Stimulated activated naive CD4-positive, alpha-beta T cell (primary cell): ENCODE results near the gene PPP1R14C.

Experiments
- DNase-seq, 6 experiments: peaks; one replicate each; lab custom pipeline; 2025; lab: John Stamatoyannopoulos, UW

The PPP1R14C gene

DNA sequence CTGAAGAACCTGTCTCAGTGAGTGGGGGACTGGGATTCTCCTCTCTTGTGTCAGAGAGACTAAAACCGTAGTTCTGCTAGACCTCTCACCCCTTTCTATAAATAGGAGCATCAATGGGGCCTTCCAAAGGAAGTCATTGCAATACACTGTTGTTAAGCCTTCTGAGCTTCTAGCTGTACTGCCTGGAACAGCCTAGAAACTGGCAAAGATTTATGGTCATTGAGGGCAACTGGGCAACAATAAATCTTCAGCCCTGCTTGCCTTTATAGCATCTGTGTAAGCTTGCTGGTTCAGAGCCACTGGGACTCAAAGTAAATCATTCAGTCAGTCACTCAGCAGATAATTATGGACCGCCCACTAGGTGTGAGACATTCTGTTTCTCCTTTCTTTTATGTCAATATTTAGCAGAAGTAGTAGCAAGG lies 53.2 kb downstream of the PPP1R14C start:
- DNase-seq: no peak

DNA sequence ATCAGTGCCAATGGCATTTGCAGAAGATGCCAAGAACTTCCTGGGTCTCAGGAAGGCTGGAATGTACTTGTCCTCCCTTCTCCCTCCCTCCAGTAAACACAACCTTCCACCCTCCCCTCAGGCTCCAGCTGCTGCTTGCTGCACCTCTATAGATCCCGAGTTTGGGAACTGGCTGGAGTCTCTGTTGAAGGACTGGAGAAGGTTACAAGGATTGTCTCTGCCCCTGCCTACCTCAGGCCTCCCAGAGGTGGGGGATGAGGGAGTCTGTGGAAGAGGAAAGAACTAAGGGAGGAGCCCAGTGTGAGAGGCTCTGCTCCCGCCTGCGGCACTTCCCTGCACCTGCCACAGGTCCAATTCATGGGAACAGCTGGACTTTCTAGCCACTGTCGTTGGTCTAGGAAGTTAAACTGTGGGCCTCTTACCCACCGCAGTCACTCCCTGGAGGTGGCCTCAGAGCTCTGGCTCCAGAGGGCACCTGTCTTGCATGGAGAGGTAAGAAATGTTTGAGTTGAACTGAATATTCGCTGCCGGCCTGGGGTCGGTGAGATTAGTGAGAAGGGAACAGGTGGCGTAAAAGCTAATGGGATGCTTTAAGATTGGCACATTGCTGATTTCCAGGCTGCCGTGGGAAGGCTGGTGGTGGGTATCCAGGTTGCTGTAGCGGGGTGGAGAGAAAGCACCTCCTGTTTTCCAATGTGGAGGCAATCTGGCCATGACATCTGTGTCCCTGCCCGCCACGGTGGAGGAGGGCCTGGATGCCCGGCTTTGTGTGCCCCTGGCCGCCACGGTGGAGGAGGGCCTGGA lies 54.3 kb downstream of the PPP1R14C start:
- DNase-seq: no peak

DNA sequence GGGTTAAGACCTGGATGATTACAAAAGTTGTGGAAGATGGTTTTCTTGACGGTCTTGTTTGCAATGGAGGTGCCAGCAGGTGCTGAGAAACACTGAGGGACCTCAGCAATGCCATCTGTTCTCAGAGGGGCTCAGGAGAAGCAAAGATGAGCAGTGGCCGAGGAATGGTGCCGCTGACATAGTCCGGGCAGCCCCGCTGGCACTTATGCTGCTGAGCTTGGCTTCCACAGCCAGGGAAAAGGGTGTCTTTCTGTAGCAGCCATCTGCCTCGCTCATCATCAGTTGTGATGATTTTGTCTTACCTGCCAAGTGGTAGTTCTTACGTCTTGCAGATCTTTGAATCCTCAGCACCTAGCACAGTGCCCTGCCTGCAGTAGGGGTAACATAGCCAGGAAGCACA lies 55.7 kb downstream of the PPP1R14C start:
- no peak for DNase-seq

DNA sequence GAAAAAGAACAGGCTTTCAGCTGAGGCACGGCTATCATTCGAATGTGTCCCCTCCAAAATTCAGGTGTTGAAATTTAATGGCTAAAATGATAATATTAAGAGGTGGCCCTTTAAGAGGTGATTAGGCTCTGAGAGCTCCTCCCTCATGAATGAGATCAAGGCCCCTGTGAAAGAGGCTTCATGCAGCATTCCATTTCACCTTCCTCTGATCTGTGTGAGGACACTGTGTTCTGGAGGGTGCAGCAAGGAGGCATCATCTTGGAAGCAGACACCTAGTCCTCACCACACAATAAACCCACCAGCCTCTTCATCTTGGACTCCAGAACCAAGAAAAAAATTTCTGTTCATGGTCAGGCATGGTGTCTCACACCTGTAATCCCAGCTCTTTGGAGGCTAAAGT lies 56.4 kb downstream of the PPP1R14C start:
- DNase-seq: no peak

DNA sequence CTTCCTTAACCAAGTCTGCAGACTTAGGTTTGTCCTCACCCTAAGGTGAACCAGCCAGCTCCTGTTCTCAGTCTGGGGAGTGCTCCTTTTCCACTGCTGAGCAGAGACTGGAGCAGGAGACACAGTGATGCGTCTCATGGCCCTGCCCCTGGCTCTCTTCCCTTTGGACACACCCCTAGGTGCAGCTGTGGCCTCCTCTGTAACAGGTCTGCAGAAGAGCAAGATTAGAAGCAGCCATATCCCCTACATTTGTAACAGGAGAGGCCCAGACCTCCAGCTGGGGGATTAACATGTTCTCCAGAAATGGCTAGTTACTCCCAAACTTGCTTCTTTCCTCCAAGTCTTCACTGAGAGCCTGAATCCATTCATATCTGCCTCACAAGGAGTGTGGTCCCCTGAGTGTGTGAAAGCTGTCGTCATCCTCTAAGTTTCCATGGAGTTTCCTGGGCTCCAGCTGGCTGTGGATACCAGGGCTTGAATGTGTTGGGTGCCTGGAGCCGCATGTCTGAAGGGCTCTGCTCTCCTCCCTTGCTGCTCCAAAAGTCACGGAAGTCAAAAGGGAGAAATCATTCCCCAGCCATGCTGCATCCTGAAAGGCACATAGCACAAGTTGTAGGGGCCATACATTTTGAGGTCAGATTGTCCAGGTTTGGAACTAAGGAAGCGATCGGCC lies 57.7 kb downstream of the PPP1R14C start:
- DNase-seq: no peak

DNA sequence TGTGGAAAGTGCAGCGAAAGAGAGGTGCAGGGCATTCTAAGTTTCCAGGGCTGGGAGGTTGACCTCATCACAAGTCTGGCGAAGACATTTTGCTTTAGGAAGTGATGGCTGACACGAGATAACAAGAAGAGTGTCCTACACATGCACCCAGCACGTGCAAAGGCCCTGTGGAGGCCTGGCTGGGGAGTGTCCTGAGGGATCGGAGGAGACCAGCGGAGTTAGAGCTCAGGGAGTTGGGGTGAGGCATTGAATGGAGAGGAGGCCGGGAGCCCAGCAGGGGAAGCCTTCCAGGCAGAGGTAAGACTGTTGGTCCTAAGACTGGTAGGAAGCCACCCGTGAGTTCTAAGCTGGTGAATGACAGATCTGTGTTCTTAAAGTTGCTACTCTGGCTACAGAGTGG lies 58.4 kb downstream of the PPP1R14C start:
- DNase-seq: no peak

DNA sequence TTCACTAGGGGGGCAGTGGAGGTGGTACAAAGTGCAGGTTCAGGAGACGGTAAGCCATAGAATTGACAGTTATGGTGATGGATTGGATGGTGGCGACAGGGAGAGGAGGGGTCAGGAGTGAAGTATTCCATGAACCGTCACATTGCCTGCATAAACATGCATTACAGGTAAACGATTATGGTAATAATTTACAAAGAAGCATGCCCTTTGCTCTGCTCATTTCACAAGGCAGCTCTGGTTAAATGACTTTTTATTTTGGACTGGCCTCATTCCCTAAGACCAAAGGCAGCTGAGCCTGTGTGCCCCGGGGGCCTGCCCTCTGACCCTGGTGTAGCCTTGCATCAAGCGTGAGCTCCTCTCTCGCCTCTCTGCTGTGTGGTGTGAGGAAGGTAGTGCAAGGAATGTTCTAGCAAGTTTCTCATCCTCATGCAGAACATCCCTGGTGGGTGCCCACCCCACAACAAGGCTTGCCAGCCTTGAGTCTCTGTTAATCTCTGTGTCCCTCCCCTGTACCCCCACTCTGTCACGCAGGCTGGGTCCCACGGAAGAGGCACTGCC lies 59.0 kb downstream of the PPP1R14C start:
- no peak for DNase-seq

DNA sequence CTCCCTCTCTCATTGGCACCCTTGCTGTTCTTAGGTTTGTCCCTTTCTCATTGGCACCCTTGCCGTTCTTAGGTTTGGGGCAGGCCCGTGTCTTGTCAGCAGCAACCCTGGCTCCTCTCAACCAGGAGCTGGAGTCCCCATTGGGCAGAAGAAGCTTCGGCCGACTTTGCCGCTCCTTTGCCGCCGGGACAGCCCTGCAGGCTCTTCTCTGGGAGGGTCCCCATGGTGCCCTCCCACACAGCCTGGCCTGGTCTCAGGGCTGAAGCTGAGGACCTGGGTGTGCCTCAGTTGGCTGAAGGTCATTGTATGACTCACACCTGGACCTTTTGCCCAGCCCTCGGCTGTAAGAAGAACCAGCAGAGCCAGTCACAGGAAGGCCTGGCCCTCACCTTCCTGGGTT lies 59.6 kb downstream of the PPP1R14C start:
- no peak for DNase-seq

DNA sequence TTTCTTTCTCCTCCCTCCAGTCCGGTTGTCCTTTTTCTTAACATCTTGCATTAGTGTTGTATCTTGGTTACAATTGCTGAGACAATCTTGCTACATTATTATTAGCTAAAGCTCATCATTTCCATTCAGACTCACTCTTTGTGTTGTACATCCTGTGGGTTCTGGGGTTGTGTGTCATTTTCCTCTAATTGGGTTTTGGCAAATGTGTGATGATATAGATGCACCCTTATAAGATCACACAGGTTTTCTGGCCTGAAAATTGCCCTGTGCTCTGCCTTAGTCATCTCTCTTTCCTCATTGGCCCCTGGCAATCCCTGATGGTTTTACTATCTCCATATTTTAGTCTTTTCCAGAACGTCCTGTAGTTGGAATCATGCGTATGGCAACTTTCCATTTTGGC lies 60.1 kb downstream of the PPP1R14C start:
- no peak for DNase-seq

DNA sequence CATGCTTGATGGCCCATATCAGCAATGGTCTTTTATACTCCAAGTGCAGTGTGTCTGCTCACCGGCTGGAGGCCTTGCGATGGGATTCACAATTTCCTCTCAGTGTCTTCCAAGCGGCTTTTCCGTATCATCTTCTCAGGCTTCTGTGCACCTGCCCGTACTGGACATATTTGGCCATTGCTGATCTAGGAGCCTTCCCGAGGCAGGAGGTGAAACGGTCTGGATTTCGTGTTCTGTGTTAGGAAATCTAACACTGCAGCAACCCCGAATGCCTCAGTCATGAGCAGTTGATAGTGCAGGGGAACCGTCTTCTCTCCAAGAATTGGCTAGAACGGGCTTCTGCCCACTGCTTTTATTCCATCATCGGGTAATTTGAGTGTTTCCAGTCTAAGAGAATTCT lies 60.5 kb downstream of the PPP1R14C start:
- no peak for DNase-seq

DNA sequence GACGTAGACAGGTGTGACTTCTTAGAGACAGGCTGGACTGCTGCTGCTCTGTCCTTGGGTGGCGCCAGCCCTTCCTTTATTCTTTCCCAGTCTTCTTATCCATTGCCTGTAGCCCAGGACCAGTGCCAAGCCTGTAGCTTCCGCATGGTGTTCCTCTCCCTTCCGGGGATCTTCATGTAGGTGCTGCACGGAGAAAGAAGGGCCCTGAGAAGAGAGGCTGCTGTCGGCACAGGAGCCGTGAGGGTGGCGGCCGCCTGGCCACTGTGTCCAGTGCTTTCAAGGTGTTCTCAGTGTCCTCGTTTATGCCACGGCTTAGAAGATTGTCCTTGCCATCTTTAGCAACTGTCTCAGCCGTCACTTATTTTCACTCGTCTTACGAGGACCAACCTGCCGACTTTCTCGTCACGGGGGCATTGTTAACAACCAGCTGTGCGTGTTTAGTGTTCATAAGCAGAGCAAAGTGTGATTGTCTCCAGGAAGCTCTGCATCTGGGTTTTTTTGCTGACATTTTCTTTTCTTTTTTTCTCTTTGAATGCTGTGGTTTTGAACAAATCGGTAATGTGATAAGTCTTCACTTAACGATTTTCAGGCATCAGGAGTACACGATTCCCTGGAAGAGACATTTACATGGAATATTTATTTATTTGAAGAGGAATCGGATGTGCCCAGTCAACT lies 61.2 kb downstream of the PPP1R14C start:
- no peak for DNase-seq

DNA sequence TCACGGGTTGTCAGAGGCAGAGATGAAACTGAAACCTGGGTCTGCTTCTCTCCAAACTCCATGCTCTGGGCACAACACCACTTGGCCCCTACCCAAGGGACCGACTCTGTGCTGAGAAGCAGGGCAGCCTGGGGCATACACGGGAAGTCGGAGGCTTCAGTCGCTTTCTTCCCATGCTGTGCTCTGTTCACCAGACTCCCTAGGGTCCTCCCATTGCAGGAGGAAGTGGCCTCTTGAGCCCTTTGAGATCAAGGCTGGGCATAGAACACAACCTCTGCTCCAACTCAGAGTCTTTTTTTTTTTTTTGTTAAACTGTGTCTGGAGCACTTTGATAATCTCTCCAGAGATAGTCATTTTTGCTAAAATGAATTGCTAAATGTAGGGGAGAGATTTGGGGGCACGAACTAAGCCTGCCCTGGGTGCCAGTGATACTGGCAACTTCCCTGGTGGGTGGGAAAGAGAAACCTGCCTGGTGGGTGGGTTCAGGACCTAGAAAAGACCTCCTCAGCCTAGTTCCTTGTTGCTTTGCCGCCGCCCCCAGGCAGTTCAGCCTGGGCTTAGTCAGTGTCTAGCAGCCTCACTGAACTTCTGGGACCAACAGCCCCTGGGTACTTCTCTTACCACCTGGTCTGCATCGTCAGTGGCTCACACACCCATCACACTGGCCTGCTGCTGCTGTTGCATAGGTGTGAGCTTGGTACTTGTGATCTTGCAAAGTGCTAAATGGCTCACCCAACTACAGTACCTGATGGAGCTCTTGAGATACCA lies 62.0 kb downstream of the PPP1R14C start:
- no peak for DNase-seq

DNA sequence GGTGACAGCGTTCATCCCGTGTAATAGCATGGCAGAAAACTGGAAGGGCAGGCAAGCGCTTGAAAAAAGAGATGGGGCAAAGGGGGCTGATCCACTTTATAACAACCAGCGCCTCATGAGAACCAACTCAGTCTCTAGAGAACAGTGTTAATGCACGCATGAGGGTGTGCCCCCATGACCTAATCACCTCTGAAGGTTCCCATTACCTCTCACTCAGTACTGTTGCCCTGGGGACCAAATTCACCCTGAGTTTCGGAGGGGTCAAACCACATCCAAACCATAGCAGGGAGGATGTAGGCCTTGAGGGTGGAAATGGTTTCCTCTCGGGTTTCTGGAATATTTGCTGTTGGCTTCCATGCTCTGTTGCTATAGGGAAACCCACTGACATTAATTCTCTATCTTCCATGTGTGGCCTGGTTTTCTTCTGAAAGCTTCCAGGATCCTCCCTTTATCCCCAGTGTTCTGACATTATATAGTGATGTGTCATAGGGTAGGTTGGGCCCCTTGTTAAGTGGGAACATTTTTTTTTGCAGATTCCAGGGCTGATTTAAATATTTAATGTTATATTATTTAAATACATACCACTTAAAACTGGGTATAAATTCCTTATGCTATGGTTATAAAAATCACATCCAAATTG lies 65.2 kb downstream of the PPP1R14C start:
- no peak for DNase-seq

DNA sequence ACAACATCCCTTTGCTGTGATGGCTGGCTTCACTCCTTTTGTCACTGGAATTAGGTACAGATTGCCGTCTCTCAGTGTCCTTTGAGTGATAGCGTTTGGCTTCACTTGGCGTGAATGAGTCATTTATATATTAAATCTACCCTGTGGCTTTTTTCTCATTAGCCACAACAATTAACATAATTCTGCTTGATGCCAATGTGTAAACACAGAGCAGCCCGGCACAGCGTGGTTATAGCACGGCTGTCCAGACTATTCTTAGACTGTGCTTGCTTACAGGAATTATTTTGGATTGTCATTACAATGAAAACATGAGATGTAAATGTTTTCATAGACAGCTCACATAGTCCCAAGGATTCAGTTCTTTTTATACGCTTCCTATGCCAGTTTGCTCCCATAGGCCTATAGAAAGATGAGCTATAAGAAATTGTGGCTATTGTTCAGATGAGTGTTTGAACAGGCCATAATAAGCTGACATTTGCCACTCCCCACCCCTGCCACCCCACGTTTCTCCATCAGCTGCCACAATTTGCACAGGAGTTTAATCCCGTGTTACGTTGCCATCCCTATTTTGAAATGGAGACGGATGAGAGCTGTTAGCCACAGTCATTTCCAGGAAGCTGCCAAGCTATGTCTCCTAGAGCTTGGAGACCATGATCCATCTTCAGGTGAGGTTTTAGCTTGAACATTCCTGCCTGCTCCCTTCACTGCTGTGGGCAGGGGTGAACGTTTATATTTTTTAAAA lies 65.9 kb downstream of the PPP1R14C start:
- DNase-seq: no peak

DNA sequence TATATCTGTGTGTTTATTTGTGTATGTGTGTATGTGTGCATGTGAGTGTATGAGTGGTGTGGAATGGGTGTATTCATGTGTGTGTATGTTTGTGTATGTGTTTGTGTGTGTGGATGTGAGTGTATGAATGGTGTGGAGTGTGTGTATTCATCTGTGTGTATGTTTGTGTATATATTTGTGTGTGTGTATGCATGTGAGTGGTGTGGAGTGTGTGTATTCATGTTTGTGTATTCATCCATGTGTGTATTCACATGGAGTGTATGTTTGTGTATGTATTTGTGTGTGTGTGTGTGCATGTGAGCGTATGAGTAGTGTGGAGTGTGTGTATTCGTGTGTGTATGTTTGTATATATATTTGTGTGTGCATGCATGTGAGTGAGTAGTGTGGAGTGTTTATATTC lies 66.6 kb downstream of the PPP1R14C start:
- DNase-seq: no peak

DNA sequence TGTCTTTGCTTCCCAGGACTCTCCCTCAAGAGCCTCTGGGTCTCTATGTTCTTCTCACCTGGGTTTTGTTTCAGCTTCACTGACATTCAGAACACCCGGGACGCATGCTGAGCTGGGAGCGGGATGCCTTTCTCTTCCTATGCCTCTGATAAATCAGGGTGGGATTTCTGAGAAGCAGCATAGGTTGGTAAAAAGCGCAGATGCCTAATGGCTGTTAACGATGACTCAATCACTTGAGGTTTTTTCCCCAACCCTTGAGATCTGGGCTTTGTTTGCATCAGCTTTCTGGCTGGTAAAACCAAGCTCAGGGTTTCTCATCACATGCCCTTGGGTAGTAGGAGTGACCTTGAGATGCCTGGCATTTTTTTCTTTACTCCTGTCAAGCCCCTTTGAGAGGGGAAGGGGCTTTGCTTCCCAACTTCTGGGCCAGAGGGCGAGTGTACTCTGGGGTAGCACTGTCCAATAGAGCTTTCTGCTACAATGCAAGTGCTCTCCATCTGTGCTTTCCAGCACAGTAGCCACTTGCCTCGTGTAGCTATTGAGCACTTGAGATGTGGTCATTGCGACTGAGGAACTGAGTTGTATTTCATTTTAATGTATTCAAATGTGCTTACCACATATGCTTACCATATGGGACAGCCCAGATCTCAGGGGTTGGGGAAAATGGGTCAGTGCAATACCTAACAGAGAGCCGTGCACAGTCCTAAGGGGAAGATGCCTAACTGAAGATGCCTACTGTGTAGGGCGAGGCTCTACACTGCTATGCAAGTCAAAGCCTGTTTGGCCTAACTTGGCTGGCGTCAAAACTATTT lies 69.1 kb downstream of the PPP1R14C start:
- no peak for DNase-seq

DNA sequence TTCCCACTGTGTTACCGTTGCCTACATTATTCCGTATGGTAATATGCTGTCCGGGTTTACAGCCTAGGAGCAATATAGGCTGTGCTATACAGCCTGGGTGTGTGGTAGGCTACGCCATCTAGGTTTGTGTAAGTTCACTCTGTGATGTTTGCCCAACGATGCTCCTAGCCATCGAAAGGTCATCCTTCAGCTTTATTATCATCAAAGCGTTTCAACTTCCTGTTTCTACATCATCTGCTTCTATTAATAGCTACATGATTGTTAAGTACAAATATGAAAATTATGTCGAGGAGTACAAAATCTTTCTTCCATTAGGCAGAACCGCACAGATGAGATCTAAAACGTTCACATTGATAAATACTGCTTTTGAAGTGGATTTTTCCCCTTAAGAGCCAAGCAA lies 69.9 kb downstream of the PPP1R14C start:
- no peak for DNase-seq

DNA sequence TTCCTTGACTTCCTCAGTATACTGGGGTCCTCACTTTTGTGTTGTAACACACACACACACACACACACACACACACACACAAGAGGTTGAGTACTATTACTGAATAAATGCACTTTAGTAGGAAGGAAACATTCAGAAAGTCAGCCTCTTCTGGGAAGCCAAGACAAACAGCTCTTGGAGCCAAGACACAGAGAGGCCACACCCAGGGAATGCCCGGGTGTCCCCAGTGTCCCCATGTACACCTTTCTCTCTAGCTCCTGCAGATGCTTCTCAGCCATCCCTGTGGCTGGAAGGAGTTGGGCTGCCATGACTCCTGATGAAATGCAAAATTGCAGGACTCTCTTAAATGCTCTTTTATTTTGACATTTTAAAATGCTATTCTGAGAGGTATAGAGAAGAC lies 70.5 kb downstream of the PPP1R14C start:
- DNase-seq: no peak

DNA sequence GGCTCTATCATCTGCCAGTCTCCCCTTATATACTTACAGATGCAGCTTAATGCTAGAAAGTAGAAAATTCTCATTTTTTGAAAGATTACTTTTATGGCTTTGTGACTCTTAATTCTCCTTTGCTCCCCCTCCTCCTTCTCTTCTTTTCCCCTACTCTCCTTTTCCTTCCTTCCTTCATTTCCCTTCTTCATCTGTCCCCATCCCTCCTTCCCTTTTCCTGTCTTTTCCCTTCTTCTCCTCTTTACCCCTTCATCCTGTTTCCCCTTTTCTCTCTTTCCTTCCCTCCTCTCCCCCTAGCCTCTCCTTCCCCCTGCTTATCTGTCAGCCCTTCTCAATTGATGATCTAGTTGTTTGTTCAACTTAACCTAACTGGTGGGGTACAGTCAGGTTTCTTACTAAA lies 71.5 kb downstream of the PPP1R14C start:
- no peak for DNase-seq
